HT-29 (cell line): ENCODE results near the gene PTPRF. TPM values are rescaled to one million over a fixed set of nuclear protein-coding genes. Genes with fewer than 3 reads are reported as not detected.

Experiments used
- DNase-seq: peaks from one replicate; pipeline ENCODE4 v3.0.0-alpha.2; 2015; ENCODE audit warnings: low spot score
- total RNA-seq: library from RNA; depleted of rRNA; stranded (reverse); fragments of >200 nt; shearing (Covaris generic); gene quantifications from 2 replicates; pipeline ENCODE4 v1.2.3, GENCODE V29; 2014

Gene PTPRF
- total RNA-seq, 1 experiment from 2014 or later: 122 TPM

DNA sequence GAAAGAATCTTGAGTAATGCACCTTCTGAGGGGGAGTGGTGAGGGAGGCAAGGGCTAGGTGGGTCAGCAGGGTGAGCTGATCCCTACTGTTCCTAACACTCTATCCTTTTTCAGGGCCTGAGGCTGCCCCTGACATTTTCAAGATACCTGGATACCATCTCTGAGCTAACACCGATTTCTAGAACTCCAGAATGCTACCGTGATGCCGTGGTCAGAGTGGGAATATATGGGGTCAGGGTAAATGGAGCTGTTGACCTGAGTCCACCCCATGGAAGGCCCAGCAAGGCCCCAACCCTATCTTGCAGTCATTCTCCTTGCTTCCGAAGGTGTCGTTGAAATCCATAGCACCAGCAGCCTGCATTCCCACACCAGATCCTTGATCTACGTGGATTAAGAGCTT, 18.0 kb upstream of the PTPRF start:
- DNase-seq: no peak

DNA sequence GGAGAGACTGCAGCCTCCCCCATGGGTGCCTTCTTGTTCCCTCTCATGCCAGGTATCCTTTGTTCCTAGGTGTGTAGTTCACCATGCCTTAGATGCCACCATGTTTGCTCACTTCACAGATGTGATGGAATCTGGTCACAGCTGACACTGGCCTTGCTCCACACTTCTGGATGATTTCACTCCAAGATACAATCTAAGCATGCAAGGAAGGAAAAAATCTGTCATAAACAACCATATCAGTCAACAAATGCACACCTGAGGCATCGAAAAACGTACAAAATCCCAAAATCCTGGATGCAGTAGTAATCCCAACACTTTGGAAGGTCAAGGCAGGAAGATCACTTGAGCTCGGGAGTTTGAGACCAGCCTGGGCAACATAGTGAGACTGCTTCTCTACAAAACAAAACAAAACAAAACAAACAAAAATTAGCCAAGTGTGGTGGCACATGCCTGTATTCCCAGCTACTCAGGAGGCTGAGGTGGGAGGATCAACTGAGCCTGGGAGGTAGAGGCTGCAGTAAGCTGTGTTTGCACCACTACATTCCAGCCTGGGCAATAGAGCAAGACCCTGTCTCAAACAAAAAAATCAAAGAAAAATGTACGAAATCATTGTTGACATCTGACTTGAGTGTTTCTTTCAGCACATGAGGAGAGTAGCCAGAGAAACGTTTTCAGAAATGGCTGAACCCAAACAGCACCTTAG, 17.1 kb upstream of the PTPRF start:
- DNase-seq: no peak

DNA sequence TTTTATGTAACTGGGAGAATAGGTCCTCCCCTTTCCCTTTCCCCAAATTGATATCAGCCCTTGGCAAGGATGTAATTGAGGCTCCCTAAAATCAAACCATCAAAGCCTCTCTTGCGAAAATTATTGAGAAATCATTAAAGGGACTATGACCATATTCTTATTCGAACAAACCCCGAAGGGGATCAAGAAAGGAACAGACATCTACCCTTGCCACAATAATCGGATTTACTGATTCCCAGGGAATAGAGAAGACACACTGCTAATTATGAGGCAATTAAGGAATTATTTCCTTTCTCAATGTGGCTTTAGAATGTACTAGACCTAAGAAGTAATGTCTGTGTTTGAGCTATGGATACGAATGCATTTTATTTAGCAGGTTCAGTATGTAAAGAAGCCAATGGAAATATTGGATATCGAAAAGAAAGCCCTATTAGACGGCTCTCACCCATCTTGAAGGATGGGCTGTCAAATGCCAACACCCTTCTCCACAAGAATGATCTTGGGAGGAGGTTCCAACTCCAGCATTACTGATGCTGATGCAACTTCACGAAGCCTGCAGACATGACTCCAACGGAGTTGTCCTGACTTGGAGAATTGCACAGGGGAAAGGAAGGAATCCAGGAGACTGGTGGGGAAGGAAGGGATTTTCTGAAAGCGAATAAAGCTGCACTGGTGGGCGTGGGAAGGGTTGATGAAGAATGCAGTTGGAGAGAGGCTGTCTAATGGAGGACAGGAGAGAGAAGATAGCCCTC, 11.6 kb upstream of the PTPRF start:
- DNase-seq: no peak

DNA sequence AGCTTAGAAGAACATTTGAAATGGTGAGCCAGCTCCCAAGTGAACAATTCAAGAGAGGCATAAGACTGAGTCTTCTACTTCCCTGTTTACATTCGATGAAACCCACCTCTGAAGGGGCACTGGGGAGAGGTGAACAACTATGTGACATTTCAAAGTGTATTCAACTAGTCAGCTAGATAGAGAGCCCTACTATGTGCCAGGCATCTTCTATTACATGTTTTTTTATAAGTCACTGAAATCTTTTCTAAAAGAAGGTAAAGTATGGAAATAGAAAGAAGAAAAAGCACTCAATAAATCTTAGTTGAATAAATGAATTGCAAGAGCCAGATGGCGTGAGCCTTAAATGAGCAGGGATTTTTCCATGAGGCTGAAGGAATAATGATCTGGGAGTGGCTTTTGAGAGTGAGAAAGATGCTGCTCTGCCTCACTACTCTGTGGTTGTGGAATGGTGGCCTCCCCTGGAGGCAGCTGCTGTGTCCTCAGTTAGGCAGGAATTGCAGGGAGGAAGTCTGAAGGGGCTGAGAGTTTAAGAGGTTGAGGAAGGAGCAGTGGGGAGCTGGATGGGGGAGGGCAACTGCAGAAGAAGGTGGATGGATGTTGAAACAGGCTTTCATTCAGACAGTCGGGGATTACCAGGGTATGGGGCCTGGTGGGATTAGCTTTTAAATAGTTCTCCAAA, 10.4 kb upstream of the PTPRF start:
- DNase-seq: no peak

DNA sequence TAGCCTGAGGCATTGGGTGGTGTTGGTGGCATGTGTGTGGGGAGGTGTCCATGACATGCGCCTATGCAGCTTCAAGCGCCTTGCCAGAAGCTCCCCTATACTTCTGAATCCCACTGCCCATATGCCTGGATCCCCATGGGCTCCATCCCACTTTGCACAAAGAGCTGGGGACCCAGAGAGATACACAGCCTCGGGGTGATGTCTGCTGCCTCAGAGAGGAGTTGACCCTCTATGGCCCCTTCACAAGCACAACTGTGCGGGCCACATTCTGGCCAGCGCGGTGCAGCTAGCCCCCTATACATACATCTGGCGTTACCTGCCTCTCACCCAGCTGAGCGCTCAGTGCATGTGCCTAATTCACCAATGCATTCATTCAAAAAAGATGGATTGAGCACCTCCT, 9.6 kb upstream of the PTPRF start:
- DNase-seq: no peak

DNA sequence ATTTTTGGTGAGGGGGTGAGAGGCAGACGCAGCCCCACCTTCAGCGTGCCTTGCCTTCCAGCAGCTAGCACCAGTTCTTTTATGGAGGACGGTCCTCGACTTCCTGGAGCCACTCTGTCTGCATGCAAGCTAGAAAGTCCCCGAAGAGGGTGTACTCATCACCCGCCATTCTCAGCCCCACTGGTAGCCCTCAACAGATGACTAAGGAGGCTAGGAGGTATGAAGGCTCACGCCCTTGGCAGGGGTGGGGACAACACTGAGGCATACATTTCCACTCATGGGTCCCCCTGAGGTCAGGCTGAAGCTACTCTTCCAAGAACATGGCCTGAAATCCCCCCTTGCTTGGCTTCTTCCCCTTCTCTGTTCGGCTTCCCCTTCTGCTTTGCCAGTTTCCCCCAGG, 8.9 kb upstream of the PTPRF start:
- no peak for DNase-seq

DNA sequence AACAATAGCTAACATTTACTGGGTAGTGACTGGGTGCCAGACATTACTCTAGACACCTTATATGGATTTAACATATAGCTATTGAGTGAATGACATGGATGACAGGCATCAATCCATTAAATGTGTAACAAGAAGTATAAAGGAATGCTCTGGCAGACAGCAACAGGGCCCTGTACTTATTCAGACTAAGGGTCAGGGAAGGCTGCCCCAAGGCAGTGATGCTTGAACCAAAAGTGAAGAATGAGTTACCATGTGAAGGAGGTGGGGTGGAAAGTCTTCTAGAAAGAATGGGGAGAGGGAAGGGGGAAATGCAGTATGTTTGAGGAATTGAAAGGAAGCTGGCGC, 8.3 kb upstream of the PTPRF start:
- DNase-seq: no peak

DNA sequence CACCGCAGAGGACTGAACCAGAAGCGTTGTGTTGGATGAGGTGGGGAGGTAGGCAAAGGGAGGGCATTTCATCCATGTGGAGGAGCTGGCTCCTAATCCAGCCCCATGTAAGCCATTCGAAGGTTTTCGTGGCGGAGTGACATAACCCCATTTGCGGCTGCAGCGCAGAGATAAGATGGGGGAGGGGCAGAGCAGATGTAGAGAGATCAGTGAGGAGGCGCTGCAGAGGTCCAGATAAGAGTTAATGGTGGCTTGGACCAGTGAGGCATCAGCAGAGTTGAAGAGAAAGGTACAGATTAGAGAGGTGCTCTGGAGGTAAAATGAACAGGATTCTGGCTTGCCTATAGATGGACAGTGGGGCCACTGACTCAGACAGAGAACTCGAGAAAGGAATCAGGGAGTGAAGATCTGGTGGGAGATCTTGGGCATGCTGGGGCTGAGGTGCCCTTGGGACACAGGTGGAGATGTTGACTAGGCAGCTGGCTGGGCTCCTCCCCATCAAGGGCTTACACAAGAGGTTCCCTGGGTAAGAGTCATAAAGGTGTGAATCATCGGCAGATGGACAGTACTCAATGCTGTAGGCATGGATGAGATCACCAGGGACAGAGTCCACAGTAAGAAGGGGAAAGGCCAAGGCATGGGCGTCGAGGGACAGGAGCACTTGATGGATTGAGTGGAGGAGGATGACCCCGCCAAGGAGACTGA, 7.8 kb upstream of the PTPRF start:
- peak; percentile 88 for DNase-seq

DNA sequence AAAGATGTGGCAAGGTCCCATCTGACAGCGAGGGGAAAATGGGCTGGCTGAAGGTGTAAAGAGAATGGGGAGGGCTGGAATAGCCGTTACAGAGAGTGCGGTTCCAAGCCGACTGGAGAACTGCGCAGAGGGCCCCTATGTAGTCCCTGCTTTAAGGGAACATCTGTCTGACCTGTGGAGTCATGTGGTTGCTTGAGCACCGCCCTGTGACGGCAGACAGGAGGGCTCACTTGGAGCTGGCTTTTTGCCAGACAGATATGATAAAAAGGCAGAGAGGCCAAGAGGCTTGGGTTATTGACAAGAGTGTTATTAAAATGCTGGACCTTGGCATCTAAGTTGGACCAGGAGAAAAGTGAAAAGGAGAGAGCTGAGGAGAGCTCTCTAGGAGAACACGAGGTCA, 5.9 kb upstream of the PTPRF start:
- peak; percentile 48 for DNase-seq

DNA sequence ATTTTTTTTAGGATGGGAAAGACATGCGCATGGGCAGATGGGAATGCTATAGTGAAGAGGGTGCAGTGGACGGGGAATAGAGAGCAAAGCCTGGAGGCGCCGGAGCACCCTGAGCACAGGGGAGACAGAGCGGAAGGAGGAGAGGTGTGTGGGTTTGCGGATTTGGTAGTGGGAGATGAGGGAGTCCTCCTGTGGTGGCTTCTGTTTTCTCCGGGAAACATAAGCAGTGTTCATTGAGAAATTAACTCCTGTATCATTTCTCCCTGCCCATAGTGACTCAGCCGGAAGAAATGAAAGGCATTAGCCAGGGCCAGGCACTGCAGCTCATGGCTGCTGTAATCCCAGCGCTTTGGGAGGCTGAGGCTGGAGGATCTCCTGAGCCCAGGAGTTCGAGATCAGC, 4.7 kb upstream of the PTPRF start:
- DNase-seq: peak; percentile 28

DNA sequence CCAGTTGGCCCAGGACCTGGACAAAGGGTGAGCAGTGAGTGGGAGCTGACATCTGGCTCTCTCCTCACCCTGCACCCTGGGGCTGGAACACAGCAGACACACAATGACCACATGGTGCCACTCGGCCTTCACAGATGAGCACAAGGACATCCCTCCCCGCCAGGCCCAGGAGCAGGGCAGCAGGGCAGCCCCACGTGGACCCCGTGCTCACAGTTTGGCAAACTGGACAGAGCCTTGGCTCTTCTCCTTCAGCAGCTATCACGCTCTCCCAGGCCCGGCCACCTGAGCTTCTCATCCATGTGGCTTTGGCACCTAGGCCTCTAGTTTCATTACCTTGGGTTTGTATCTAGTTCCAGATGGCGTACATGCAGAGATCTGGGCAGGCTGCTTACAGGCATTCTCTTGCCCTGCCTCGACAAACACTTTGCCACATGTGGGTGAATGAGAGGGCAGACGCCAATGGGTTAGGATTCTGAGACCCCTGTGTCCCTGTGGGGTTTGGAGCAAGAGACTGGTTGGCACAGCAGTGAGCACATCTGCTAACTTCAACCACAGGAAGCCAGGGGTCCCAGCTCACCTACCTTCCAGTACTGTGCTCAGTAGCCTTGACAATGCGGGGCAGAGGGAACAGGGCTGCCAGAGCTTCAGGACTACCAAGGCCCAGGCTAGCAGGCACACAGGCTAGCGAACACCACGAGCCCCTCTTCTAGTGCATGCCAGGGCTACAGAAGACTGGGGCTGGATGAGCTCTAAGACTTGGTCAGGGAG, 3.4 kb upstream of the PTPRF start:
- DNase-seq: no peak

DNA sequence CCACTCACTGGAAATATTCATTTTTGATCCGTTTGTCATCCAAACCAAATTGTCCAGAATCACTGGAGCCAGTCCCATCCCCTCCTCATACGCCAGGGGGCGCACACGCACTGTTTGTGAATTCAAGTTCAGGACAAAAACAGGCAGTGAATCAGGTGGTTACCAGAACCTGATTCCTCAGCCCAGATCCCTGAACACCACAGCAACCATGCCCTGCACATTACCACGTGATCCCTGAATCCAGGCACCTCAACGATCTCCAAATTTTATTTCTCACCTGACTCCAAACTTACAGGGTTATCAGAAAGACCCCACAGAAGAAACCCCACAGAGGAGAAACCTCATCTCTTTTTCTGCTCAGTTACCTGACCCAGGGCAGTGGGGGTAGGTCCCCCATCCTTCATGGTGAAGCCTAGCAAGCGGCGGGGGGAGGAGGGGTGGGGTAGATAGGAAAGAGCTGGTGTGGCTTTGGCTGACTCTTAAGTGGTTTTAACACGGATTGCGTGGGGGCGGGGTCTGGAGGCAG, 1.4 kb upstream of the PTPRF start:
- peak; percentile 95 for DNase-seq

DNA sequence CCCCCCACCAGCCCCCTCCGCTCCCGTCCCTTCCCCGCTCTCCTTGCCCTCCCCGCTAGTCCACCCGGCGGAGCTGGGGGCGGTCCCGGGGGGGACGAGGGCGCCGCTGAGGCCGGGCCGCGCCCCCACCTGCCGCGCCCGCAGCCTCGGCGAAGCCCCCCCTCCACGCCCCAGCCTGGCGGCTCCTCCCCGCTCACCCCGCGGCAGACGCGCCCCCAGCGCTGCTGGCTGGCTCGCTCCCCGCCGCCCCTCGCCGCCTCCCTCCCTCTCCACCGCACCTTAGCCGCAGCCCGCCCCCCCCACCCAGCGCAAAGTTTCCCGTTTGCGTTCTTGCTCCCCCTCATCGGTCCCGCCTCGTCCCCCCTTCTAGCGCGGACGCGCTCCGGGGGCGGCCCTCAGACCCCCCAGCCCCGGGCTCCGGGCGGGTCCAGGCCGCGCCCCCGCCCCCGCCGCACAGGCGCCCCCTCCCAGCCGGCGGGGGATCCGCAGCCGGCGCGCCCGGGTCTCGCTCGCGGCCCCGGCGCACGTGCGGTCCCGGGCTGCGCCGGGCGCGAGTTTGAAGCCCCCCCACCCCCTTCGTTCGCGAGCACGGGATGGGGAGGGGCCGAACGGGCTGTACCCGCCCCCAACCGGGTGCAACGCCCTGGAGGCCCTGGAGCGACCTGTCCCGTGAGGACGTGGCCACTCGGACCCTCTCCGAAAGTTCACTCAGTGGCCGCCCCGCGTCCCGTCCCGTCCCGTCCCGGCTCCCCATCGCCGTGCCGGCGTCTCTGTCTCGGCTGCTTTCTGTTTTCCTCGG, 623 bp downstream of the PTPRF start:
- DNase-seq: no peak

DNA sequence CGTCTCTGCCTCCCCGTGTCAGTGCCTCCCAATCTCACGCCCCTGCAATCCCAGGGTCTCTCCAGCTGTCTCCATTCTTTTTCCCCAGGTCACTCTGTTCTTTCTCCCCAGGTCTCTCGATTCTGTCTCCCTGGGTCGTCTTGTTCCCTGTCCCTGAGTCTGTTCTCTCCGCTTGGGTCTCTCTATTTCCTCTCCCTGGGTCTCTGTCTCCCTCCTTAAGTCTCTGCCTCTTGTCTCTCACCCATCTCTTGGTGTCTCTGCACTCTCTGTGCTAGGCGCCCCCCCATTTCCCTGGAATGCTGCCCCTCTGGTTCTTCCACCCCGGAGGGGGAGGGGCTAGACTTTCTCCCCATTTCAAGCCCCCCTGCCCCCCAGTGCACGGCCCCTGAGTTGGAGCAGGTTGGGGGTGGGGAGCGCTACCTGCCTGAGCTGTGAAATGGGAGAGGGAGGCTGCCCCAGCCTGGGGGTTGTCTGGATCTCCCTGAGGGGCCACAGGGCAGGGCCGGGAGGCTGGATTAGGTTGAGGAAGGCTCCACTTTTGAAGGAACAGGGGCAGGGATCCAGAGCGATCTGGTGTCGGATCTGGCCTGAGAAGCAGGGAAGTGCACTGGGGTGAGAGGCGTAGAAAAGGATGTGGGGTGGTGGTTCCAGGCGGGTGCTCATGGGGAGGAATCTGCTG, 1.4 kb downstream of the PTPRF start:
- DNase-seq: peak; percentile 36

DNA sequence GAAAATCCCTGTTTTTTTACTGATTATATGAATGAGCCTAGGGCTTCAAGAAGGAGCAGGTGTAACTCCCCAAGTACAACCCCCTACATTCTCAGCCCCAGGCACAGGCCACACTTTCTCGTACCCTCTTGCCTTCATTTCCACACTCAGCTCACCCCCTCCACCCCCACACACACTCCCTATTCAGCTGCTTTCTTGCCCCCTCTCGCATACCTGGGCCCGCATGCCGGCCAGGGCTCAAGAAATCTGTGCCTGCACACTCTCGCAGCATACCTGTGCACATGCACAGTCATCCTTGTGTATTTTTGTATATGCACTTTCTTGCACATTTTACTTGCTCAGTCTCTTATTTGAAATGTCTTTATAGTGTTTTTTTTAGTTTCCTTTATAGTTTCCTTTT, 2.0 kb downstream of the PTPRF start:
- no peak for DNase-seq

DNA sequence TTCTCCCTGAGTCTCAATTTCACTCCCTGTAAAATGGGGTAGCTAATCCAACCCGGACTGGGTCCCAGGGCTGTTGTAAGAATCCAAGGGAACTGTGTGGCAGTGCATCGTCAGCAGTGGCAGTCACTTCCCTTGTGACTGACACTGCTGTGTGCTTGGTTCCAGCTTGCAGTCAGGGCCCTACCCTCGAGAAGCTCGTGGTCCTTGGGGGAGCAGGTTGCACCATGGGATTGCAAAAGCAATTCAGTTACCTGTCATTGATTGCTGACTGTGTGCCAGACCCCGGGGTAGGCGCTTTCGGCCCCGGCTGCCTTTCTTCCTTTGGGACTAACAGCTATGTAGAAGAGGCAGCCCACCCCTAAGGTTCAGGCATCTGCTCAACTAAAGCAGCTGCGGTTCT, 2.9 kb downstream of the PTPRF start:
- DNase-seq: no peak

DNA sequence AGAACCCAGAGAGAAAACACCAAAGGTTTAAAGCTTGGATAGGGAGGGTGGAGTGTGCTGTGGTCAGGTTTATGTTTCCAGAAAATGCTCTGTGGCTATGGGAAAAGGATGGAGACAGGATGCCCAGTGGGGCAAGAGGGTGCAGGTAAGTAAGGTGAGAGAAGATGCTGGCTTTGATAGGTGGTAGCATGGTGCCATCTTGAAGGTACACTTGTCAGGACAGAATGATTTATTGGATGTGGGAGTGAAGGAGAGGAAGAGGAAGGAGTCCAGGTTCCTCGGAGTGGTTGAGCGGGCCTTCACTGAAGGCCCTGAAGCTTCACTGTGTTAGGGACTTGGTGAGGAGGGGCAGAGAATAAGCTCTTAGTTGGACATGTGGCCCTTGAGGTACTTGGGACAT, 3.6 kb downstream of the PTPRF start:
- DNase-seq: no peak

DNA sequence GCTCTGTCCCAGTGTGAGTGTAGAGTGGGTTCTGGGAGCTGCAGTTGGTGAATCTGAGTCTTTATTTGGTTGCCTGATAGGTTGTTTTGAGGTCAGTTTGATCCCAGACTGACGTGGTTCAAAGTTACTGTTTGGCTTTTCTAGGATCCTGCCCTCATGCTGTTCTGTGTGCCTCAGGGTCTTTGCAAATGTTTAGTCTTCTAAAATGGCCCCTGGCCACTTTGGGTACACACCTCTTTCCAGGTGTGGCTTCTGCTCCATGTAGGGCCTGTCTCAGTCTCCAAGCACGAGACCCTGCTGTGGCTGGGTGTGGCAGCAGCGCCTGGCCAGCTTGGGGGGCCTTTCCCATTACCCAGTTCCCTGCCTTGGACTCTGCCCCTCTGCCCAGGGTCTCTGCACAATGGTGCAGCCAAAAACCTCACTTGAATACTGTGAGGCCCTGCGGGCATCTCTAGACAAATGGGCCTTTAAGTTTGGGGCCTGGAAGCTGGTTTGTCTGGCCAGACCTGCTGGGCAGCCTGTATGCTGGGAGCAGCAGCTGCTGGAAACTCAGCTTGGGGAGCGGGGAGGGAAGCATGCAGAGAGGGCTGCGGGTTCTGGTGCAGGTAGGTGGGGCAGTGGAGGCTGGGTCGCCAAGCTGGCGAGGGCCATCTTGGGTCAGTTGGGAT, 5.6 kb downstream of the PTPRF start:
- peak; percentile 84 for DNase-seq

DNA sequence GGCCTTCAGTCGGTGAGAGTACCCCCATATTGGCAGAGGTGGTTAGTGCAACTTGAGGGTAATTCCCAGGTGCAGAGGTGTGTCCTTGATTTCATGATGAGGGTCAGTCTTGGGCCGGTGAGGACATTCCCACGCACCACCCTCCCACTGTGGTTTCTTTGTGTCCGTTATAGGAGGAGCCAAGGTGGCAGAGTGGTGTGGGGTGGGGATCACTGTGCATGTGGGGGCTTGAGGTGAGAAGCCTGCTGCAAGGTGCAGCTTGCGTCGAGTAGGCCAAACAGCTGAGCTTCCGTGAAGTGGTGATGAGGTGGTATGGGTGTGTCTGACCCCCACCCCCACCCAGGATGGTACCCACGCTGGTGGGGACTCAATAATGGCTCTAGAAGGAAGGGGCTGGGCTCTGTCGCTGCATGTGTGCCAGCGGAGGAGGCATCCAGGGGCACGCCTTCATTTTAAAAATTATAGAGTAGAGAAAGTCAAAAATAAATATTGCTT, 6.2 kb downstream of the PTPRF start:
- DNase-seq: no peak
